Activated CD4-positive, alpha-beta T cell treated with anti-CD3 and anti-CD28 coated beads for 36 hours (primary cell): ENCODE data around the gene TMEM121B. TPM values are rescaled to one million over a fixed set of nuclear protein-coding genes. Genes with fewer than 3 reads are reported as not detected.

Experiments used
- ATAC-seq: fragments of 200-7000 bp; cut with Tn5 transposase; one replicate; pipeline ENCODE4 v1.10.0; 2021; ENCODE audit warnings: mild to moderate bottlenecking, moderate library complexity
- CTCF ChIA-PET: fragments of 350-600 bp; sonication (Branson Sonifier 250); formaldehyde crosslinking; loops from one replicate; lab custom pipeline; 2021; ENCODE audit warnings: antibody characterized with exemption; lab: Charles Lee
- POLR2A ChIA-PET: fragments of 350-600 bp; sonication (Branson Sonifier 250); formaldehyde crosslinking; loops from one replicate; lab custom pipeline; 2021; ENCODE audit warnings: antibody characterized with exemption, inconsistent platforms; lab: Charles Lee
- DNase-seq: peaks from one replicate; pipeline ENCODE4 v3.0.0-alpha.2; 2020
- H3K27ac Mint-ChIP-seq: one replicate; pipeline ENCODE4 v1.8.0; 2021; ENCODE audit warnings: mixed read lengths
- H3K27me3 Mint-ChIP-seq: one replicate; pipeline ENCODE4 v1.8.0; 2021; ENCODE audit warnings: mixed read lengths
- H3K36me3 Mint-ChIP-seq: one replicate; pipeline ENCODE4 v1.8.0; 2021; ENCODE audit warnings: low read depth, mixed read lengths
- H3K4me1 Mint-ChIP-seq: one replicate; pipeline ENCODE4 v1.8.0; 2021; ENCODE audit warnings: mixed read lengths
- H3K4me3 Mint-ChIP-seq: one replicate; pipeline ENCODE4 v1.8.0; 2021; ENCODE audit warnings: mild to moderate bottlenecking, moderate library complexity, mixed read lengths
- H3K9me3 Mint-ChIP-seq: one replicate; pipeline ENCODE4 v1.8.0; 2021; ENCODE audit warnings: low read depth, mixed read lengths
- intact Hi-C, 2 experiments: fragments of 100-400 bp; cut with DNase I in 1 of 2; cut with micrococcal nuclease in 1 of 2; formaldehyde crosslinking; loops; one replicate each; pipeline versions ENCODE4 v1.14.2 to v1.15.1; 2022 to 2024; cut with DNase I, micrococcal nuclease
- total RNA-seq, 2 experiments: library from RNA; stranded (reverse); gene quantifications; one replicate each; pipeline ENCODE4 v1.2.3, GENCODE V29; 2021

The TMEM121B gene
- total RNA-seq, 2 experiments from 2014 or later: 0.14 to 0.19 TPM

DNA sequence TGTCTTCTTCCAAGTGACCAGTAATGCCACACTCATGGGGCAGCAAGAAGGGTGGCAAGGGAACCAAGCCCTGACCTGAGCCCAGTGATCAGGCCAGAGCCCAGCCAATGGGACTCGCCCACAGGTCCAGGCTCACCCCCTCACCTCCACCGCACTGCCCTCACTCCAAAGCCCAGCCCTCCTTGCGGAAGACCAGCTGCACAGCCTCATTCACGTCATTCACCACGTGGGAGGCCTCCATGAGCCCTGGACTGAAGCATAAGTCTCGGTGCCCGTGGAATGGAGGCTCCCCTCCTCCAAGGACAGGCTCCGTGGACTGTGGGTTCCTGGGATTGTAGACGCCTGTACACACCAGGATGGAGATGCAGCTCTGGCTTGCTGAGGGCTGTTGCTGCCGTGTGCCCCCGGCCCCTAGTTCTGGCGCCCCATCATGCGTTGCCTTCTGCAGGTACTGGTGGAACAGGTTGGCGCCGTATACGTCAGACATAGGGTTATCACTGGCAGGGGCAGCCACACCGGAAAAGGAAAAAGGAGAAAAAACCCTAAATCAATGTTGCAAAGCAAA, 16.8 kb upstream of the TMEM121B start:
- ChIA-PET POLR2A (interaction anchor here (0.6 kb wide), 1 partner anchor 15 kb away, joined by 3 read pairs; no protein-coding TSS in a partner anchor), CTCF (no interaction called here)
- Mint-ChIP-seq H3K9me3 (no peaks in the 10 kb centered on the region), H3K27ac (no peak overlapping the region), H3K4me3 (no peak overlapping the region), H3K36me3 (peaks cover 23% of the 10 kb centered on the region), H3K4me1 (no peaks in the 10 kb centered on the region), H3K27me3 (no peaks in the 10 kb centered on the region)
- no peak for DNase-seq
- ATAC-seq: no peak
- intact Hi-C loops: no loop called here

DNA sequence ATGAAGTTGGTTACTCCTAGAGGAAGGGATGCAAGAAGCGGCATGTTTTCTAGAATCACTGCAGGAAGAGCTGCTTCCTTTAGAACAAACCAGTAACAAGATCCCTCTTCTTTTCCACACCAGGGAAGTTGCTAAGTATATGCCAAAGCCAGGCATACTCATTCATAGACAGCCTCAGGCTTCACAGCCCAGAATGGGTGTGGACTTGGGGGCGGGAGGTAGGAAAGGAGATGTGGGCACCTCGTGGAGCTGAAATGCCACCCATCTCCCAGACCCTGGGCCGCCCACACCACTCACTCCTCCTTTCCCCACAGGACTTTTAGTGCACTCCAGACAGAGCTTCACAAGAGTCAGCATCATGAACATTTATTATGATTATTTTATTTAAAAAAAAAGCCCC, 16.0 kb upstream of the TMEM121B start:
- no peak for DNase-seq
- POLR2A ChIA-PET: interaction anchor here (0.6 kb wide), 1 partner anchor 16 kb away, joined by 3 read pairs; no protein-coding TSS in a partner anchor
- peaks cover 20% of the 10 kb centered on the region for H3K36me3 Mint-ChIP-seq
- no peak overlapping the region for H3K27ac Mint-ChIP-seq
- ATAC-seq: no peak
- no peaks in the 10 kb centered on the region for H3K4me1 Mint-ChIP-seq
- H3K4me3 Mint-ChIP-seq: no peak overlapping the region
- CTCF ChIA-PET: no interaction called here
- H3K9me3 Mint-ChIP-seq: no peaks in the 10 kb centered on the region
- no peaks in the 10 kb centered on the region for H3K27me3 Mint-ChIP-seq
- intact Hi-C loops: no loop called here

DNA sequence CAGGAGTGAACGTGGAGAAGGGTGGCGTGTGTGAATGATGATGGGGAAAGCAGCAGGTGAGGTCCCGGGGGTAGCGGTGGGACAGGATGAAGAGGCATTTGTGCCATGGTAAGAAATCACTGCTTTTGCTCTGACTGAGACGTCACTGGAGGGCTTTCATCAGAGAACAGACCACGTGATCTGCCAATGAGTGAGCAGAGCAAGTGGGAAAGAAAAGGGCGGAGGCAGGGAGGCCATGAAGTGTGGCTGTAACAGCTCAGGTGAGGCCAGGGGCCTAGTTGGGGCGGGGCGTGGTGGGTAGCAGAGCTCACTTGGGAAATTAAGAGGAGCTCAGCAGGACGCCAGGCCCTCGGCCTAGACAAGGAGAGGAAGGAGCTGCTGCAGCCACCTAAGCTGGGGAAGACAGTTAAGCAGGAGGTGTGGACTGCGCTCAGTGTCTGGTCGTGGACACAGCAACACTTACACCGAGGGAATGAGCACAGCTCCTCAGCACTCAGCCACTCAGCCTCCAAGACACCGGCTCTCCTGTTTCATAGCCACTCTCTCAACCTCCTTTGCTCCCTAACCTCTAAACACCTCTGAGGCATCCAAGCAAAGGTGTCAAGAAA, 14.1 kb upstream of the TMEM121B start:
- H3K36me3 Mint-ChIP-seq: peaks cover 12% of the 10 kb centered on the region
- no peaks in the 10 kb centered on the region for H3K9me3 Mint-ChIP-seq
- no peak overlapping the region for H3K27ac Mint-ChIP-seq
- intact Hi-C loops: no loop called here
- DNase-seq: no peak
- no peak for ATAC-seq
- ChIA-PET POLR2A (no interaction called here), CTCF (interaction anchor here (1.0 kb wide), 1 partner anchor 36 kb away, joined by 3 read pairs; no protein-coding TSS in a partner anchor)
- H3K4me3 Mint-ChIP-seq: no peak overlapping the region
- H3K27me3 Mint-ChIP-seq: no peaks in the 10 kb centered on the region
- no peaks in the 10 kb centered on the region for H3K4me1 Mint-ChIP-seq

DNA sequence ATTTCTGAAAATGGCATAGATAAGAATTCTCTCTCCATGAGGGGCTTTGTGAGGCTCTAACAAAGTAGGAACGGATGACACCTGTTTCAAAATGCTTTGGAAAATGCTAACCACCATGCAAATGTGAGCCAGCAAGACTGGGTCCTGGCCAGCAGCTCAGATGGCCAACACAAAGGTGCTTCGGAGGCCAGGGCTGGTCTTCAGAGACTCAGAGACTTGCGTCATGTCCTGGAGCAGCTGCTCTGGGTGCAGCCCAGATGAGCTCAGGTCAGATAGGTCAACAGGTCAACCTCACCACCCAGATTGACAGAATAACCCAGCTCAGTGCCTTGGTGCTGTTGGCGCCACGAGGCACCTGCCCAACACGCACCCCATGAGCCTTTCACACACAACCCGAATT, 12.0 kb upstream of the TMEM121B start:
- ATAC-seq: no peak
- Mint-ChIP-seq H3K27me3 (no peaks in the 10 kb centered on the region), H3K4me3 (no peak overlapping the region), H3K4me1 (no peaks in the 10 kb centered on the region), H3K27ac (no peak overlapping the region), H3K9me3 (no peaks in the 10 kb centered on the region), H3K36me3 (peaks cover 10% of the 10 kb centered on the region)
- ChIA-PET POLR2A (no interaction called here), CTCF (no interaction called here)
- no peak for DNase-seq
- intact Hi-C loops: no loop called here

DNA sequence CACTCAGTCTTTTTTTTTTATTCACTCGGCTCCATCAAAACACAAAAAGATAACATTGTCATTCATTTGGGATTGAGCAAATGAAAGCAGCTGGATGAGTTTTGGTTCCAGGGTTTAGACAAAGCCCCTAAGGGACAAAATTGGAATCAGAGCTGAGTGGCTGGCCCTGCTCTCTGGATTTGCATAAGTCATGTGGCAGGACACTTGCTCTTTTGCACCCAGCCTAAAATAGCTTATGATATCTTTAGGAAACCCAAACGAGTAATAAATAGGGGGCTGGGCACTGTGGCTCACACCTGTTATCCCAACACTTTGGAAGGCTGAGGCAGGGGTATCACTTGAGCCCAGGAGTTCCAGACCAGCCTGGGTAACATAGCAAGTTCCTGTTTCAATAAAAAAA, 11.0 kb upstream of the TMEM121B start:
- ChIA-PET CTCF (interaction anchor here (1.2 to 1.3 kb wide), 2 partner anchors 40 to 369 kb away, joined by 3 to 4 read pairs; no protein-coding TSS in a partner anchor), POLR2A (no interaction called here)
- ATAC-seq: no peak
- no peak overlapping the region for H3K27ac Mint-ChIP-seq
- H3K9me3 Mint-ChIP-seq: no peaks in the 10 kb centered on the region
- H3K4me3 Mint-ChIP-seq: no peak overlapping the region
- no peak for DNase-seq
- H3K36me3 Mint-ChIP-seq: peaks cover 4% of the 10 kb centered on the region
- intact Hi-C loops: no loop called here
- H3K27me3 Mint-ChIP-seq: no peaks in the 10 kb centered on the region
- no peaks in the 10 kb centered on the region for H3K4me1 Mint-ChIP-seq

DNA sequence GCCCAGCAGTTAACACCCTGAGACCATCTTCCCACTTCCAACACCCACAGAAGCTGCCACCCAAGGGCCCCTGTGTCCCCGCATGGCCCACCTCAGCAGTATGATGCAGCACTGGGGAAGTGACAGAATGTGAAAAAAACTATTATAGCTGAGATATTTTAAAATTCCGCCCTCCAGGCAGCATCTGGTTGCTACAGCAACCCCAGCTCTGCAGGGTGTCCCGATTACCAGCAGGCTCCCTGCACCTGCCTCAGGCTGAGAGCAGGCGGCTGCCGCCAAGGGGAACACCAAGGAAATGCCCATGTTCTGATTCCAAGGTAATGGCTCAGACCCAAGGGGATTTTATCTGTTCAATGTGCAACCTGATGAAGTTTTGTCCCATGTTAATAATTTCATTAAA, 10.5 kb upstream of the TMEM121B start:
- CTCF ChIA-PET: interaction anchor here (1.2 to 1.3 kb wide), 2 partner anchors 40 to 370 kb away, joined by 3 to 4 read pairs; no protein-coding TSS in a partner anchor
- POLR2A ChIA-PET: no interaction called here
- intact Hi-C loops: no loop called here

DNA sequence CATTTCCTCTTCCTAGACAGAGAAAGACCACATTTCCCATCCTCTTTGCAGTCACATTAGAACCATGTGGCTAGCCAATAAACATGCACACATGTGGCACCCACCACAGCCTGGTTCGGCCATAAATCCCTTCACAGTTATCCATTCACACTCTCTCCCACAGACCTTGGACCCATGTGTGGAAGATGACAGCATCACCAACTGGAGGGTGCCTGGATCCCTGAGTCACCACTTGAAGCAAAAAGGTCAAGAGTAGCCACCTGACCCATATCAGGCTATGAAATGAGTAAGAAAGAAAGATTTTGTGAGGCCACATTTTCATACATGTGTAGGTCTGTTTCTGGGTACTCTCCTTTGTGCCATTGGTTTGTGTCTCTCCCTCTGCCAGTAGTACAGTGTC, 9.0 kb upstream of the TMEM121B start:
- no peaks in the 10 kb centered on the region for H3K4me1 Mint-ChIP-seq
- CTCF ChIA-PET: no interaction called here
- H3K36me3 Mint-ChIP-seq: peaks cover 3% of the 10 kb centered on the region
- no peak overlapping the region for H3K27ac Mint-ChIP-seq
- no peaks in the 10 kb centered on the region for H3K9me3 Mint-ChIP-seq
- no peak for ATAC-seq
- intact Hi-C loops: no loop called here
- POLR2A ChIA-PET: no interaction called here
- DNase-seq: no peak
- no peak overlapping the region for H3K4me3 Mint-ChIP-seq
- H3K27me3 Mint-ChIP-seq: no peaks in the 10 kb centered on the region

More for the DNA sequence above, 10.5 kb upstream of the TMEM121B start:
- H3K4me3 Mint-ChIP-seq: no peak overlapping the region
- H3K36me3 Mint-ChIP-seq: peaks cover 4% of the 10 kb centered on the region
- DNase-seq (no peak), ATAC-seq (no peak)
- no peaks in the 10 kb centered on the region for H3K27me3 Mint-ChIP-seq
- no peaks in the 10 kb centered on the region for H3K4me1 Mint-ChIP-seq
- no peak overlapping the region for H3K27ac Mint-ChIP-seq
- H3K9me3 Mint-ChIP-seq: no peaks in the 10 kb centered on the region

DNA sequence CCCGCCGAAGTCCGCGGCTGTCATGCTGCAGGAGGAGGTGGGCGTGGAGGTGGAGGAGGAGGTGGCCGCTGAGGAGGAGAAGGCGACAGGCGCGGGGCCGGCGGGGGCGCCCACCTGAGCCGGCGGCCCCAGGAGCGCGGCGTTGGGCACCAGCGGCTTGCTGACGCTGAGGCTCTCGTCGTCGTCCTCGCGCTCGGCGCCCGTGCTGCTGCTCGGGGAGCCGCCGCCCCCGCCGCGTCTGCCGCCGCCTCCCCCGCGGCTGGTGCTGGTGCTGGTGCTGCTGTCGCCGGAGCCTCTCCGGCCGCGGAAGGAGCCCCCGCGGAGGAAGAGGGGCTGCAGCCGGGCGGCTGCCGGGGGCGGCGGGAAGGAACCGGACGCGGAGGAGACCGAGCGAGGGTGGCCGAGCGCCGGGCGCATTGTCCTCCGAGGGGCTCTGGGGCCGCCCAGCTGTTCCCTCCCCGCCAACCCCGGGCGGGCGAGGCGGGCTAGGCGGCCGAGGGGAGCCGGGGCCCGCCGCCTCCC, 388 bp downstream of the TMEM121B start:
- Mint-ChIP-seq H3K36me3 (no peaks in the 10 kb centered on the region), H3K4me3 (no peak overlapping the region), H3K27ac (no peak overlapping the region), H3K4me1 (peaks cover 39% of the 10 kb centered on the region), H3K9me3 (no peaks in the 10 kb centered on the region), H3K27me3 (peaks cover 19% of the 10 kb centered on the region)
- intact Hi-C loops: loop anchor here (1.0 to 5.0 kb wide), 3 partner anchors 33 to 39 kb away; partner anchors contain the start of gene HDHD5 (in 2 of the 2)
- ATAC-seq (peak; percentile 31), DNase-seq (peak; percentile 51)
- POLR2A ChIA-PET: no interaction called here
- CTCF ChIA-PET: no interaction called here

DNA sequence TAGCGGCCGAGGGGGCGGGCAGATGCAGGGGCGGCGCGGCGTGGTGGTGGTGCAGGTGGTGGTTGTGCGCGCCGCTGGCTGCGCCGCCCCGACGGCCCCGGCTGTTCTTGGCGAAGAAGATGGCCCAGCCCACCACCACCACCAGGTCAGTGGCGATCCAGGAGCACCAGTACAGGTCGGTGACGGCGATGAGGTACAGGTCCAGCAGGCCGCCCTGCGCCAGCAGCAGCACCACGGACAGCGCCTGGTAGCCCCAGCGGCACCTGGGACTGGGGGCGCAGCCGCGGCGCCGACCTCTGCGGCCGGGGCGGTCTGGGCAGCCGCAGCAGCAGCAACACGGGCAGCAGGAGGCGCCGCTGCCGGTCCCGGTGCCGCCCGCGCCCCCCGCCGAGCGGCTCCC, 879 bp downstream of the TMEM121B start:
- ATAC-seq (peak; percentile 49), DNase-seq (peak; percentile 80)
- POLR2A ChIA-PET: no interaction called here
- CTCF ChIA-PET: interaction anchor here (1.1 to 1.2 kb wide), 2 partner anchors 31 to 38 kb away, joined by 4 to 5 read pairs; no protein-coding TSS in a partner anchor
- Mint-ChIP-seq H3K27me3 (peaks cover 19% of the 10 kb centered on the region), H3K27ac (no peak overlapping the region), H3K36me3 (no peaks in the 10 kb centered on the region), H3K4me1 (peaks cover 44% of the 10 kb centered on the region), H3K9me3 (no peaks in the 10 kb centered on the region), H3K4me3 (peak overlapping the region; percentile 39)
- intact Hi-C loops: loop anchor here (1.0 to 5.0 kb wide), 3 partner anchors 33 to 39 kb away; partner anchors contain the start of gene HDHD5 (in 2 of the 2)

DNA sequence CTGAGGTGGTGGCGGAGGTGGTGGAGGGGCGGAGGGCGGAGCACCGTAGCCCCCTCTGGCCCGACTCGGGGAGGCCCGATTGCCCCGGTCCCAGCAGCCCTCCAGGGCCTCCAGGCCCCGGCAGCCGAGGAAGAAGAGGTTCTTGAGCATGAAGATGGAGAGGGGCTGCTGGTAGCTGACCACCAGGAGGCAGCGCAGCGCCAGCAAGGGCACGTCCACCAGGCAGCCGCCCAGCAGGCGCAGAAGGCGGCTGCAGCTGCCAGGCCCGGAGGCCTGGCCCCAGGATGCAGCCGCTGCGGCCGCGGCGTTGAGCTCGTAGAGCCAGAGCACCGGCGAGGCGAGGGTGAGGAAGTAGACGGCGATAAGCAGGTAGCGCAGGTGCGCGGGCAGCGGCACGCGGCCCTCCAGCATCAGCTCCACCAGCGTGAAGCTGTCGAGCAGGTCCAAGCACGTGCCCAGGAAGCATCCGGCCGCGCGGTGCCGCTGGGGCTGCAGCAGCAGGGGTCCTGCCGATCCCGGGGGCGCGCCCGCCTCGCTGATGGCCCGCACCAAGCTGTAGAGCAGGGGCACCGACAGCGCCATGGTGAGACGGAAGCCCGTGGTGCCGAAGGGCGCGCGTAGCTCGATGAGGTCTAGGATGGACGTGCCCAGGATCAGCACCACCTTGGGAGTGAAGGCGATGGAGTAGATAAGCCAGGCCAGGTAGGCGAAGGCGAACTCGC, 1.5 kb downstream of the TMEM121B start:
- no peak for ATAC-seq
- Mint-ChIP-seq H3K27ac (no peak overlapping the region), H3K36me3 (no peaks in the 10 kb centered on the region), H3K4me3 (peak overlapping the region; percentile 39), H3K4me1 (peaks cover 51% of the 10 kb centered on the region), H3K27me3 (peaks cover 17% of the 10 kb centered on the region), H3K9me3 (no peaks in the 10 kb centered on the region)
- CTCF ChIA-PET: interaction anchor here (0.9 to 1.2 kb wide), 4 partner anchors 23 to 45 kb away, joined by 3 to 5 read pairs (median 4); no protein-coding TSS in a partner anchor
- intact Hi-C loops: loop anchor here (1.0 to 5.0 kb wide), 4 partner anchors 32 to 103 kb away; partner anchors contain the start of gene HDHD5 (in 2 of the 2)
- POLR2A ChIA-PET: no interaction called here
- peak; percentile 55 for DNase-seq

DNA sequence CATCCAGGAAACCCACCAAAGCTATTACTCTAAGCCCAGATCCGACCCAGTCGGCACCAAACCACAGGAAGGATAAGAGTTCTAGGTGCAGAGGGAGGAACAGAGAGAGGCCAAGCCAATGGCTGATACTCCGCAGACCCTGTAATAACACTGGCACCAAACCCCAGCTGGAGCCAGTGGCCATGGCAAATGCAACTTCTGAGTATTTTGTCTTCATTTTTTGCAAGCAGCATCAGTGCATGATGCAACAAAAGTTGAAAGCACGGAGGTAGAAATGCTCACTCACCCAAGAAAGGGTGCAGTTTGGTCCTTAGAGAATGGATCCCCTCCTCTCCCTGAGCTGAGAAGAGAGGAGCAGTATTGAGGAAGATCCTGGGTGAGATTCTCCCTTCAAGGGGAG, 2.8 kb downstream of the TMEM121B start:
- ChIA-PET CTCF (interaction anchor here (0.7 to 1.3 kb wide), 3 partner anchors 20 to 54 kb away, joined by 3 to 4 read pairs (median 3); no protein-coding TSS in a partner anchor), POLR2A (no interaction called here)
- Mint-ChIP-seq H3K27me3 (peaks cover 14% of the 10 kb centered on the region), H3K4me3 (no peak overlapping the region), H3K27ac (peak overlapping the region; percentile 17), H3K9me3 (no peaks in the 10 kb centered on the region), H3K4me1 (peaks cover 54% of the 10 kb centered on the region), H3K36me3 (no peaks in the 10 kb centered on the region)
- no peak for DNase-seq
- no peak for ATAC-seq
- intact Hi-C loops: loop anchor here in 1 of 2 experiments (5.0 kb wide), 1 partner anchor 104 kb away; no protein-coding TSS in a partner anchor
